Measurements from ENCODE around the gene SPNS2. TPM values are rescaled to one million over a fixed set of nuclear protein-coding genes. Genes with fewer than 3 reads are reported as not detected.

The SPNS2 gene, protein sequence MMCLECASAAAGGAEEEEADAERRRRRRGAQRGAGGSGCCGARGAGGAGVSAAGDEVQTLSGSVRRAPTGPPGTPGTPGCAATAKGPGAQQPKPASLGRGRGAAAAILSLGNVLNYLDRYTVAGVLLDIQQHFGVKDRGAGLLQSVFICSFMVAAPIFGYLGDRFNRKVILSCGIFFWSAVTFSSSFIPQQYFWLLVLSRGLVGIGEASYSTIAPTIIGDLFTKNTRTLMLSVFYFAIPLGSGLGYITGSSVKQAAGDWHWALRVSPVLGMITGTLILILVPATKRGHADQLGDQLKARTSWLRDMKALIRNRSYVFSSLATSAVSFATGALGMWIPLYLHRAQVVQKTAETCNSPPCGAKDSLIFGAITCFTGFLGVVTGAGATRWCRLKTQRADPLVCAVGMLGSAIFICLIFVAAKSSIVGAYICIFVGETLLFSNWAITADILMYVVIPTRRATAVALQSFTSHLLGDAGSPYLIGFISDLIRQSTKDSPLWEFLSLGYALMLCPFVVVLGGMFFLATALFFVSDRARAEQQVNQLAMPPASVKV
- polyA plus RNA-seq (ENCODE audit: insufficient read length), result 7.9 TPM

DNA sequence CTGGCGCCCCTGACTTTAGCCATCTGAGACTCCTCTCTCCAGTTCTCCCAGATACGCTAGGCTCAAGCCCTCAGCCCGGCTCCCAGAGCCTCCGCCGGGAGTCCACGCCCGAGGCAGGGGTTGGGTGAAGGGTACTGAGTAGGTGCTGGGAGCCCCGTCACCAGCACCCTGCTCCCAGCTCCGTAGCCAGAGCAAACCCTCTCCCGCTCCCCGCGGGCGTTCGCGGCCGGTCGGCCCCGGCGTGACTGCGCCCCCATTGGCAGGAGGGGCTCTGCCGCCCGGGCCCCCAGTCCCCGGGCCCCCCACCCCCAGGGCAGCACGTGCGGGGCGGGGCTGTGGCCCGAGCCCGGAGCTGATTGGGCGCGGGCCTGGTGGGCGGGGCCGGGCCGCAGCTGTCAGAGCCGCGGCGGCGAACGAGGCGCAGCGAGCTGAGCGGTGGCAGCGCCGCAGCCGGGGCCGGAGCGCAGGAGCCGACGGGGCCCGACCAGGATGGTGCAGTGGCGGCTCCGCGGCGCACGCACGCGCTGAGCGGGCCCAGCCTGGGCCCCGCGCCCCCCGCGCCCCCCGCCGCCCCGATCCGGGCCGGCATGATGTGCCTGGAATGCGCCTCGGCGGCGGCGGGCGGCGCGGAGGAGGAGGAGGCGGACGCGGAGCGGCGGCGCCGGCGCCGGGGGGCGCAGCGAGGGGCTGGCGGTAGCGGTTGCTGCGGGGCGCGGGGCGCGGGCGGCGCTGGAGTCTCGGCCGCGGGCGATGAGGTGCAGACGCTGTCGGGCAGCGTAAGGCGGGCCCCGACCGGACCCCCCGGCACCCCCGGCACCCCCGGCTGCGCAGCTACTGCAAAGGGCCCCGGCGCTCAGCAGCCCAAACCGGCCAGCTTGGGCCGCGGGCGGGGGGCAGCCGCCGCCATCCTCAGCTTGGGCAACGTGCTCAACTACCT, at the start of gene SPNS2:
Gene SPNS2 (plus strand): TSS at position 421 of the 937 bp plus-strand sequence. CDS start 167 bp downstream, at position 588.
- DNase-seq, result peak; percentile 63

DNA sequence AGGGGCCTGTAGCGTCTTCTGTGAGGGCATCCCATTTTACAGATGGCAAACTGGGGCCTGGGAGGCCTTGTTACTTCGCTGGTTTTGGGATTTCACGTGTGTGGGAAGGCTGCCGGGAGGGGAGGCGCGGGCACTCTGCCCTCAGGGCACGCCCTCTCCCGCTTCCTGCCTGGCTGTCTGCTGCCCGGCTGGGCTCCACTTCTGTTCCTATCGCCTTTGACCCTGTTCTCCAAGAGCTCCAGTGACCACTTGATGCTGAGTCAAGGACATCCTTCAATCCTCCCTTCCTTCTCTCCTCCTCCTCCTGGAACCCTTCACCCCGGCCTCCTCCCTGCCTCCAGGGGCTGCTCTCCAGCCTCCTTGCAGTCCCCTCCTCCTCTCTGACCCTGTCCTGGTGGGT, 48.9 kb upstream of the SPNS2 start:
- no peak for DNase-seq

DNA sequence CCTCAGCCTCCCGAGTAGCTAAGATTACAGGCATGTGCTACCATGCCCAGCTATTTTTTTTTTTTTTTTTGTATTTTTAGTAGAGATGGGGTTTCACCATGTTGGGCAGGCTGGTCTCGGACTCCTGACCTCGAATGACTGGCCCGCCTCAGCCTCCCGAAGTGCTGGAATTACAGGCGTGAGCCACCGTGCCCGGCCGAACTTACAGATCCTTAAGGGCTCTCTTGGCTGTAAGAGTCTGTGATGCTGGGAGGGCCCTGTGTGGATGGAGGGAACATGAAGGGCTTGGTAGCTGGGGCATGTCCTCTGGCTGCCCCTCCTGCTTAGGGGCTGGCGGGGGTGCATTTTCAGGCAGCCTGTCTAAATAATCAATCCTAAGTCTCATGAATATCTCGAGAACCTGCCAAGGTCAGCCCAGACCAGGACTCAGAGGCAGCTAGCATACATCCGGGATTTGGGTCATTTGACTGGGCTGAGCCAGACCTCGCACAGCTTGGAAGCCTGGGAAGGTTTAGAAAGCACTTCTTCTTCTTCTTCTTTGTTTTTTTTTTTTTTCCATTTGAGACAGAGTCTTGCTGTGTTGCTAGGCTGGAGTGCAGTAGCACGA, 47.9 kb upstream of the SPNS2 start:
- no peak for DNase-seq

DNA sequence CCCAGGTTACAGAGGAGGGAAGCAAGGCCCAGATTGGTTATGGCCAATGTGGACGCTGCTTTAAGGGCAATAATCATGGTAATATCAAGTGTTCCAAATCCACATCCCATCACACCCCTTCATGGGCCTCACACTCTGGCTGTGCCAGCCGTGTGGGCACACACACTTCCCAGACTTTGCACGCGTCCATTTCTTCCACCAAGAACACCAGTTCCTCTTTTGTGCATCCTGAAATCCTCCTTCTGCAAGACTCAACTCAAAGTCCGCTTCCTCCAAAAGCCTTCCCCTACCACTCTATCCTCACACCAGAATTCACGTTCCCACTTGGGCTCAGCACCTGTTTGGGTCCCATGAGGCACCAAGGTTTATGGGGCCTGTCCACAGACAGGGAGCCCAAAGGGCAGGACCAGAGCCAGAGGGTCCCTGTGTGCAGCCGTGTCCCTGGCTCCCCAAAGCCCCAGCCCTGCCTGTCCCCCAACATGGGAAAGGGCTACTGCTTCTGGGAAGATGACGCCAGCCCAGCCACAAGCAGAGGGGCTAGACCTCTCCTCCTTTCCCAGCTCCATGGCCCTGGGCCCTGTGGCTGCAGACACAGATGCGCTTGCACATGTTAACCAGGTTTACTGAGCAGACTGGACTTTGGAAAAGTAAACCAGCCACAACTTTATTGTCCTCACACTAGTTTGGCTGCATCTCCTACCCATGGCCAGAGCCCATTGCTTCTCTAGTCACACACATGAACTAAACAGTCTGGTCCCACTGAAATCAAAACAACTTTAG, 44.7 kb upstream of the SPNS2 start:
- DNase-seq, result no peak

DNA sequence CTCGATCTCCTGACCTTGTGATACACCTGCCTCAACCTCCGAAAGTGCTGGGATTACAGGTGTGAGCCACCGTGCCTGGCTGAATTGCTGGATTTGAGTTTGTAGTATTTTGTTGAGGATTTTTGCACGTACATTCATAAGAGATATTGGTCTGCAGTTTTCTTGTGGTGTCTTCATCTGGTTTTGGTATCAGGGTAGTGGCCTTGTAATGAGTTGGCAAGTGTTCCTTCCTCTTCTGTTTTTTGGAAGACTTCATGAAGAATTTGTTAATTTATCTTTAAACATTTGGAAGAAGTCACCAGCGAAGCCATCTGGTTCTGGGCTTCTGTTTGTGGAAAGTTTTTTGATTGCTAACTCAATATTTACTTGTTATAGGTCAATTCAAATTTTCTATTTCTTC, 38.0 kb upstream of the SPNS2 start:
- DNase-seq, result no peak

DNA sequence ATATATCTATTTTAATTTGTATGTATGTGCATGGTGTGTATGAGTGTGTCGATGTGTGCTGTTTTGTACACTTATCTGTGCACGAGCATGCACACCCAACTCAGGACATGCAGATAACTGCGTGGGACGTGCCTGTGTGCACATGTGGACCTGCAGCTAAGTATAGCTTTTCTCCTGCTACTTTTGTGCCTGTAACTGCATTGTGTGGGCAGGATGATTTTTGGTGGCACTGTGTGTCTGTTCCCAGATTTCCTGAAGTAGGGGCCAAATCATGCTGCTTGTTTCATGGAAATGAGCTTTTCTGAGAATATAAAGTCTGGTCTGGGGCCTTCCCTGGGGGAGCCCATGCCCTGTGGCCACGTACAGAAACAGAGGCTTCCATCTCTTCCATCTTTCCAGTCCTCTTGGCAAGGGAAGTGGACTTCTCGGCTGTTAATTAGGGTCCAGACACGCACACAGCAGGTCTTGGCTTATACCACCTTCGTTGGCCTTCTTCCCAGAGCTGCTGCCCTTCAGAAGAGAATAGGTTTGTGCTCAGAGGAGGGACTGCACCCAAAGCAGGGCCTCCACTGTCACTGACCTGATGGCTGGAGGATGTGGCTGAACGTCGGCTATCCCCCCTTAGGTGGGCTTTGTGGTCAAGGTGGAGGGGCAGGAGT, 34.7 kb upstream of the SPNS2 start:
- no peak for DNase-seq

DNA sequence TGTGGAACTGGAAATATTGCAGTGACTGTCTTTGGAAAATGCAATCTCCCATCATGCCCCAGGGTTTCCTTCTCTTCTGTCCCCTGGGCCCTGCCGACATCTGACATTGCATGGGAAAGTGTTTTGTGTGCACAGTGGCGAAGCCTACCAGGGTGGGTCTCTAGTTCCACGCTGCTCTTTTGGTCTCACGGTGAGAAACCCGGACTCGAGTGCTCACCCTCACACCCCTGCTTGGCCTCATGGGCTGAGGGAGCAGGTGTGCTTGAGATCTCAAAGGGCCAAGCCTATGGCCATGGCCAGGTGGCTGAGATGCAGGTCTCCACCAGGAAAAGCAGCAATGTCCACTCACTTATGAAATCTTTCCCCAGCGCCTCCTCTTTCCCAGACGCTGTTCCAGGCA, 32.9 kb upstream of the SPNS2 start:
- DNase-seq, result no peak

DNA sequence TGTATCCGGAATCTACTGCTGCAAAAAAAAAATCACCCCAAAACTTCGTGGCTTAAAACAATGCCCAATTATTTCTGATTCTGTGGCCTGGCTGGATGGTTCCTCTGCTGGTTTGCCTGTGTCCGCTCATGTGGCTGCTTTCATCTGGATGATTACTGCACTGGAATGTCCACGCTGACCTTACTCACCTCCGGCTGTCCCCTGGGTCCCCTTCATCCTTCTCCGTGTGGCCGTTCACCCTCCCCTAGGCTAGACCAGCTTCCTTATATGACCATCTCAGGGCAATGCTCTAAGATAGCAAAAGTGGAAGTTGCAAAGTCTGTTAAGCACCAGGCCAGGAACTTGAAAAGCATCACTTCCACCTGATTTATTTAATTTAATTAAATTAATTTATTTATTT, 31.4 kb upstream of the SPNS2 start:
- no peak for DNase-seq

DNA sequence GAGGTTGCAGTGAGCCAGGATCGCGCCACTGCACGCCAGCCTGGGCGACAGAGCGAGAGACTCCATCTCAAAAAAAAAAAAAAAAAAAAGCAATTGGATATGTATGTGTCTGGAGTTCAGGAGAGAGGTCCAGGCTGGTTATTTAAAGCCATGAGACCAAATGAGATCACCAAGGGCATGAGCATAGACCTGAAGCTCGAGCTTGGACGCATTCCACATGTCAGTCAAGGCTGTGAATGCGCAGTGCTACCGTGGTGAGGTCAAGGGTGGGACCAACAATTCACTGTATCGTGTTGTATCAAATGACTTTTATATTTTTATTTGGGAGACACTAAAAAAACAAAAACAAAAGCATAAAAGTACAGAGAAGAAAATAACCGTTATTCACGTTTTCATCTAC, 29.1 kb upstream of the SPNS2 start:
- DNase-seq, result no peak

DNA sequence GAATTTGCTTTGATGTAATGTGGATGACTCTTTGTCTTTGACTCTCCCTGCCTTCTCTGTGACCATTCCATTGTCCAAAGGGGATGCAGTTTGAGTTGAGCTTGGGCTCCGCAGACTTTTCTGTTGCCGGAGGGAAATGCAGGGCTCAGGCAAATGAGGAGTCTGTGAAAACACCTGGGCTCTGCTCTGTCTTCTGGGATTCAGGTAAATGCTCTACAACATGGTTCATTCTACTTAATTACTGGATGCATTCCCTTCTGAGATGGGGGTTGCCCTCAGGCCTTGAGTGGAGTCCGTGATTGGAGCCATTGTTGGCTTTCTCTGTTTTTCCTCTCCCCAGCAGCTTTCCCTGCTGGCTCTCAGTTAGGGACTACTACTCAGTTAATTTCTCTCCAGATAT, 26.4 kb upstream of the SPNS2 start:
- no peak for DNase-seq

DNA sequence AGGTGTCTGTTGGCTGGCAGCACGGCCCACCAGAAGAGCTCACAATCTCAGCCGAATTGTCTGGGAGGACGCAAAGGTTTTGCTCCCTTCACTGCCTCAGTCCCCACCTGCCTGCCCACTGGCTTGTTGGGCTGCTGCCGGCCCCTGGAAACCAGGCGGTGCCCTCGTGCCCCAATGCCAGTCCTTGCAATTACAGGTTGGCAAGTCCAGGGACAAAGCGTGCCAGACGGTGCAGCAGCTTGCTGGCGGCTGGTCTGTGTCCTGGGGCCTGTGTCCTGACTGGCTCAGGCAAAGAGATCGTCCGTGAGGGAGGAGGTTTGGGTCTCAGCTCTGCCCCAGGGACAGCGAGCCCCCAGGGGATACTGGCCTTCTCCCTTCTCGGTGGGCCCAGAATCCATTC, 24.6 kb upstream of the SPNS2 start:
- no peak for DNase-seq

DNA sequence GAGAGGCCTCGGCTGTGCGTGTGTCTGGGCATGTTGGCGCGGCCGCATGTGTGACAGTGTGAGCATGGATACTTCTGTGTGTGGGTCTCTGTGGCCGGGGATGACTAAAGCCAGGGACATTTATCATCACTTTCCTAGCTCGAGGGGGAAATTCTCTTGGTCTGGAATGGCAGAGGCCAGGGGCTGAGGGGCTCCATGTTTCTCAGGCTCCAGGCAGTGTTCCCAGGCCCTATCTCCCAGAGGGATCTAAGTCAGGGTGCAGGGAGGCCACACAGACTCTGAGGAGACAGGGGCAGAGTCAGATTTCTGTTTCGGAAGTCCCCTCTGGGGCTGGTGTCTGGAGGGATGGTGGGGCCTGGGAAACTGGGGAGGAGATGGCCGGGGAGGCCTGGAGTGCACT, 23.7 kb upstream of the SPNS2 start:
- DNase-seq, result no peak

DNA sequence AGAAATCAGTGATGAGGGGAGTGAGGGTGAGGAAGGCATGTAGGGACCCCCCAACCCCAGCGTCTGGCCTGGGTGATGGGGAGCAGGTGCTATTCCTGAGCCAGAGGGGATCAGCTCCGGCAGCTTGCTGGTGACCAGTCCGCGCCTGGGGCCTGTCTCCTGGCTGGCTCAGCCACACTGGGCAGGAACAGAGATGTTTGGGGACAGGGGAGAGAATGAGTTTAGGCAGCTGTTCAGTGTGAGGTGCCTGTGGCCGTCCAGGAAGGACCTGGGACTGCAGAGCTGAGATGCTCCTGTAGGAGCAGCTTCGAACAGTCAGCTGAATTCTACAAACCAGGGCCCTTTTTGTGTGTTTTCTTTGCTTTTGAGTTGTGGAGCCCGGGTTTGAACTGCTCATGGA, 23.2 kb upstream of the SPNS2 start:
- DNase-seq, result no peak

DNA sequence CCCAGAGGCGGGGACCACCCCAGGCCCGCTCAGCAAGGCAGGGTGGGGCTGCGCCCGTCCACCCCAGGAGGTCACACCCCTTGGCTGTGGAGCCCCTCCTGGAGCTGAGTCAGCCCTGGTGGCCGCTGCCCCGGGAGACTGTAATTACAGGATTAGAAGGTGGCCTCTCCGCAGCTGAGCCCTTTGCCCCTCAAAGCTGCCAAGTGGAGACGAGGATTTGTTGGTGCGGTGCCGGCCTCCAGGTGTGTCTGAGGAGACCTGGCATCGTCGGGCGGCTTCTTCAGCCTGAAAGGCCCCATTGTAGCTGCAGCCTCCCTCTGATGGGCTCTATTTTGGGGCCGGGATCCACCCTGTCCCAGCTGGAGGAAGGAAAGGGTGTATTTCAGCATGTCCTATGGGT, 22.7 kb upstream of the SPNS2 start:
- no peak for DNase-seq

DNA sequence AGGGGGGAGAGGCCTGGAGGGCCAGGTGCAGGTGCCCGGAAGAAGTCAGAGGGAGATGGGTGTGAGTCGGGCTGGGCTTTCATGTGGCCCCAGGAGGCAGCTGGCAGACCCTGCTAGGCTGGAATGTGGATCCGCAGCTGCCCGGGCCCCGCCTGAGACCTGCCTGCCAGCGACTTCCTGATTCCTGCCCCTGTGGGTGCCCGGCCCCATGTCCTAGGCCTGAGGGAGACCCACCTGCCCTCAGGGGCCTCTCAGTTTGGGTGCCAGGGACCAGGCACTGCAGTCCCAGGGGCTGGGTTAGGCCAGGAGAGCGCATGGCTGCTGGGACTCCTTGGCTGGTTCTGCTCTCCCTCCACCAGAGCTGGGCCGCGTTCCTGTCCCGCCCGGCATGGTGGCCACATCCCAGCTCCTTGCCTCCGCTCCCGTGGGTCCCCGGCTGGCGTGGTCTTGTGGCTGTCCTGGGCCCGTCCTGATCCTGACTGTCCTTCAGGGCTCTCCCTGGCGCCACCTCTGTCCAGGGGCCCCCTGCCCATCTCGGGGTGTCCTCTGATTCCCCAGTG, 22.1 kb upstream of the SPNS2 start:
- DNase-seq, result no peak

DNA sequence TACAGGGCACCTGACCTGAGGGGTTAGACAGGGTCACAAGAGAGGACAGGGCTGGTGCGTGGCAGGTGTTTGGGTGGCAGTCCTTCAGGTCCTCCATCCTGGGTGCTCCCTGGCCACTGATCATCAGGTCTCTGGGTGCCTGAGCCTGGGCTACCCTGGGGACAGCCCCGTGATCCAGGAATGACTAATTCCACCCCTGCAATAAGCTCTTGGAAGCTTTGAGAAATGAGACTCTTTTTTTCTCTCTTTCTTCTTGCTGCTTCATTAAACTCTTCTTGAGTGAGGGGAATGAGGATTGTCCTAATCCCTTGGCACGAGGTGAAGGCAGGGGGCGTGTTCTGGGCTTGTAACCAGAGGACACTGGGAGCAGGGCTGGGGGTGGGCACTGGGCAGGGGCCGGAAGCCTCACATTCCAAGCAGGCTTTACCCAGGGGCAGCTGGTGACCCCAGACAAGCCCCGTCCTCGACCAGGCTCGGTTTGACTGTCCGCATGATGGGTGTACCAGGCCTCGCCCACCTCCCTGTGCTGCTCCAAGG, 21.4 kb upstream of the SPNS2 start:
- DNase-seq, result no peak

DNA sequence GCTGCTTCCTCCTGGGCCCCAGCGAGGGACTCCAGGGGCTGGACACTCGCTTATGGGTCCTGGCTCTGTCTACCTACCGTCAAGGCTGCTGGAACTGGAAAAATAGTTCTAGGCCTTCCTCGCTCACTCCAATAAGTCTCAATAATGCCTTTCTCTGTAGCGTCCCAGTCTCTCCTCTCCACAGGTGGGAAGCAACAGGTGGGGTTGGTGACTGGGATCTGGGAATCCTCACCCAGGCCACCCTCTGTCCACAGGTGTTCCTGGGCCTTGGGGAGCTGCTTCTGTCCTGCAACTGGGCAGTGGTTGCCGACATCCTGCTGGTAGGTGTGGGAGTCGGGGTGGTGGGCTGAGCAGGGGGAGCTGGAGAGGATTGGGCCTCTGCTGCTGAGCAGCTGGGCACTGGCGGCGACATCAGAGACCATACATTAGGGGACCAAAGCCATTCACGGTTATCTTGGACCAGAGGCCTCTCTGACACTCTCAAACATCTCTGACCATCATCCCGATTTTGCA, 20.3 kb upstream of the SPNS2 start:
- no peak for DNase-seq

DNA sequence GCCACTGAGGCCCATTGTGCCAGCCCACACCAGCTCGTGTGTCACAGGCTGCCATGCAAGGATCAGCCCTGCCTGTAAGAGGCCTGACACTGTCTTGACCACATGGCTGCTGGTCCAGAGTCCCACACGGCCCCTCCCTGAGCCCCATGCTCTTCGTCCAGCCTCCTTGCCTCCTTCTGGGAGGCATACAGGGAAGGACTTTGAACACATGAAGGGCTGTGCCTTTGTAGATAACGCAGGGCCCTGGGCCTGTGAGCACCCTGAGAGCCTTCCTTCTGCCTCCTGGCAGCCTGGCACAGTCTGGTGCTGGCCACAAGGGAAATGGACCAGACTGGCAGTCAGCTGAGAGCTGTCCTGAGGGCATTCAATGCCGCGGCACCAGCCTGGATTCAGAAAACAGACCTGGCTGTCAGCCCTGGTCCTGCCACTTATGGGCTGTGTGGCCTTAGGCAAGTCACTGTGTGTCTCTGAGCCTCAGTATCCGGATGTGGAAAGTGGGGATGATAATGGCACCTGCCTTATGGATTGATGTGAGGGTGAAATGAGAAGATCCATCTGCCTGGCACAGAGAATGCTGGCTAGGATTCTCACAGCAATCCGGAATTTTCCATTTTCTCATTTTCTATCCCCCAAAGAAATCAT, 19.2 kb upstream of the SPNS2 start:
- DNase-seq, result no peak

DNA sequence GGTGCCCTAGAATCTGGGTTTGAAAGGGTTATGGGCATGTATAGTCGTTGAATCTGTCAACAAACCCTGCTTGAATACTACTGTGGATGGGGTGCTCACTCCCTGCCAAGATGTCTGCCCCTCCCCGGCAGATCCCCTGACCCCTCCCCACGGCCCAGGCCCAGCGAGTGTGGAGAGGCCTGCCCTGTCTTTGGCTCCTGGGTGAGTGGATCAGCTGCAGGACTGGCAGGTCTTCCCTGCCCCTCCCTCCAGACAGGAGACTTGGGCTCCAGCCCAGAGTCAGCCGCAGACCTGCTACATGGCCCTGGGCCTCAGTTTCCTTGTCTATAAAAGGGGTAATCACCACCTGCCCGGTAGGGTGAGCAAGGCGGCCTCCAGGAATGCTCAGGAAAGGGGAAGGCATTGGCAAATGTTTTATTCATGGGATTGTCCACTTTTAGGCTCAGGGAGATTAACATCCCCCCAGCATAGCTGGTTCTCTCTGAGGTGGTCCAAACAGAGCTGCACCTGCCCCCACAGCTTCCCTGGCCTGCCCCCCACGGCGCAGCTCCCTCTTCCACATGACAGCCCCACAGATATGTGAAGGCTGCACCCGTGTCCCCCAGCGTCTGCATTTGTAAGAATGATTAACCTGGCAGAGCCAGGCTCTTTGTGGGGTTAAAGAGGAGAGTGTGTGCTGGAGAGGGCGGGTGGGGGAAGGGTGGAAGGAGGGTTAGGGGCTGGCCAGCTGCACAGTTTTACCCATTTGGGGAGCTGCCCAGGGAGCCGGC, 18.5 kb upstream of the SPNS2 start:
- DNase-seq, result no peak
